ENCODE results near the gene RHOF. TPM values are rescaled to one million over a fixed set of nuclear protein-coding genes. Genes with fewer than 3 reads are reported as not detected.

Gene RHOF
- total and polyA plus RNA-seq, 2 donors (not counting 1 experiment from before 2014, with no cell fraction given): 90.3 to 129 TPM

DNA sequence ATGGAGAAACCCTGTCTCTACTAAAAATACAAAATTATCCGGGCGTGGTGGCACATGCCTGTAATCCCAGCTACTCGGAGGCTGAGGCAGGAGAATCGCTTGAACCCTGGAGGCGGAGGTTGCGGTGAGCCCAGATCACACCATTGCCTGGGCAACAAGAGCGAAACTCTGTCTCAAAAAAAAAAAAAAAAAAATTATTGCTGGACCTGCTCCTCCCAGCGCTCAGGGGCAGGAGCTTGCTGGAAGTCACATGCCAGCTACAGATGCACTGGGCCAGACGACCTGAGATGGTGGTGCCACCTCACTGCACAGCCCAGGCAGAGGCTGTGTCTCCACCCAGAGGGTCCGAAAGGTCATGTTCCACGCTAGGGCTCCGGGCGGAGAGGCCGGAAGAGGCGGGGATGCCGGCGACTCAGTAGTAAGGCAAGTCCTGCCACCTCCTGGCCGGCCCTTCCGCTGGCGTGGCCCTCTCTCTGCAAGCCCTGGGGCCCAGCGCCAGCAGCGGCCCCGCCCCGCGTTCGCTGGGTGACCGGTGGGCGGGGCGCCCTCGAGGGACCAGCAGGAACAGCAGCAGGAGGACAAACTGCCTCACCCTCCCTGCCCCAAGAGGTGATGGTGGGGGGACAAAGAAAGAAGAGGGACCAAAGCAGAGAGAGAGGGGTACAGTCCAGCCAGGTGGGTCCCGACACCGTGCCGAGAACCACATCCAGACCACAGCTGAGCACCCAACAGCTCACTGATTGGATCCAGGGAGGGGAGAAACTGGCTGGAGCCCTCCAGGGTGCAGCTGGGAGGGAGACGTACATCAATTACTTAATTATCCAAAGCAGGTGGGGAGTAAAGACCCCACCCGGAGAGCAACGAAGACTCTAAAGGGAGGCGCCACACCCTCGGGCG lies 3.6 kb upstream of the RHOF start:
- Mint-ChIP-seq H3K27me3 (no peaks in the 10 kb centered on the region), H3K4me1 (peaks cover 47% of the 10 kb centered on the region), H3K27ac (peak overlapping the region; percentile 62), H3K9me3 (ENCODE audit: insufficient read depth) (no peaks in the 10 kb centered on the region), H3K4me3 (no peak overlapping the region)
- DNase-seq (no peak), ATAC-seq (ENCODE audit: low read depth) (no peak)
- Histone ChIP-seq H3K4me2 (replicated peaks; ENCODE audit: low read depth, low read length, poor library complexity, severe bottlenecking) (no peak overlapping the region), H3K9me3 (ENCODE audit: control extremely low read depth in 1 of 3, control insufficient read depth in 2 of 3, insufficient read depth in 1 of 3, low read length in 2 of 3) (no peaks in the 10 kb centered on the region), H3K27me3 (replicated peaks in 1 of 4; ENCODE audit: control extremely low read depth in 1 of 4, control insufficient read depth in 3 of 4, insufficient read depth in 4 of 4, low read length in 3 of 4) (no peaks in the 10 kb centered on the region), H3K27ac (ENCODE audit: low read length in 2 of 2) (no peak overlapping the region), H3K79me2 (ENCODE audit: control insufficient read depth, insufficient read depth, low read length) (peaks cover 55% of the 10 kb centered on the region), H3K36me3 (replicated peaks in 1 of 2; ENCODE audit: control extremely low read depth in 1 of 2, control insufficient read depth in 1 of 2, extremely low read depth in 1 of 2, insufficient read depth in 2 of 2, low read length in 1 of 2) (peaks cover 3 to 24% of the 10 kb centered on the region in 2 experiments), H3K4me1 (ENCODE audit: control insufficient read depth in 2 of 2, insufficient read depth in 2 of 2, low read length in 2 of 2) (peaks cover 24 to 55% of the 10 kb centered on the region in 2 donors), H3K4me3 (ENCODE audit: control extremely low read depth in 1 of 5, extremely low read depth in 1 of 5, insufficient read depth in 1 of 5, low read depth in 2 of 5, low read length in 4 of 5) (no peak overlapping the region), H2AFZ (ENCODE audit: insufficient read depth, low read depth, low read length, poor library complexity, severe bottlenecking) (no peak overlapping the region), H3K9ac (ENCODE audit: low read length) (no peak overlapping the region), H4K20me1 (ENCODE audit: control insufficient read depth, insufficient read depth, low read length, poor library complexity, severe bottlenecking) (peaks cover 42% of the 10 kb centered on the region)
- CTCF ChIA-PET: interaction anchor here (0.7 to 33.5 kb wide), 8 partner anchors 6 to 121 kb away, joined by 3 to 1947 read pairs (median 40); partner anchors contain the start of genes CFAP251, PSMD9, RHOF and SETD1B
- TF ChIP-seq EZH2 (IDR thresholded peaks at IDR 0.05; ENCODE audit: borderline replicate concordance, insufficient read depth, low read depth, low read length, poor library complexity, severe bottlenecking) (no peak), CTCF (IDR thresholded peaks at IDR 0.05) (no peak)
- POLR2A ChIA-PET: interaction anchor here (0.6 to 8.5 kb wide), 3 partner anchors 9 to 215 kb away, joined by 7 to 267 read pairs (median 60); partner anchors contain the start of gene SETD1B
- intact Hi-C loops (cut with micrococcal nuclease): loop anchor here (10.0 kb wide), 1 partner anchor 228 kb away; the partner anchor contains the start of gene BCL7A
- WGBS (ENCODE audit: insufficient coverage): 90% methylated on average over 32 of the region's 39 CpGs
